GM15510 (cell line): ENCODE results near the gene AIFM1.
A peak's percentile ranks its signal among the peaks of the same experiment; 100 is the strongest.

Source experiments
- POLR2A ChIP-seq: IDR thresholded peaks from 3 replicates; pipeline ENCODE4 v1.6.1; 2011; ENCODE audit warnings: borderline replicate concordance; ENCODE audit not compliant: insufficient read length; ENCODE audit errors: extremely low read depth

AIFM1 gene

GRCh38 chrX:130174937-130175336, 9.3 kb upstream of the AIFM1 start:
- no peak for TF ChIP-seq POLR2A

DNA sequence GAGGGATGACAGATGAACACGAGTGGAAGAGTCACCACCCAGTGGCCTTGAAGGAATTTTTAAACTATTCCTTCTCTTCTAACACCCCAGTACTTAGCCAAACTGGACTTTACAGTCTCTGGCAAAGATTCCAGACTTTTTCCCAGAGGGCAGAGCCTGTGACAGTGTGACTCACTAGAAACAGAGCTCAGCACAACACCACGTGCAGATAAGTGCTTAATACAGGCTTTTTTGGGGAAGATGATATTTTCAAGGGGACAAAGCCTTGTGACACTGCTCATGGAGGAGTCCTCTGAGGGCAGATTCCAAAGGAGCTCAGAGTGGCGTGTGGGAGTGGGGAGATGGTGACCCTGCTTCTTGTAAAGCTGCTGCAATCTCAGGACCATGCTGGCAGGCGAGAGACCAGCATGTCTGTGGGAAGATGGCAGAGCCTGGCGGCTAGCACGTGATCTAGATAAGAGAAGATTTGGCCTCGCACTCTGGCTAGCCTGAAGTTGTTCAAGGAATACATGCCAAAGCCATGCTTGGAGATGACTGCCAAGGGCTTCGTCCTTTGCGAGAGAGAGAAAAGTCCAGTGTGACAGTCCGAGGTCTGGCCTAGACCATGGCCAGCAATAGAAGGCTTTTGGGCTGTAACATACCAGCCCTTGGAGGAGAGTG, 8.5 kb upstream of the AIFM1 start:
- TF ChIP-seq POLR2A: no peak

GRCh38 chrX:130173190-130173895, 7.7 kb upstream of the AIFM1 start:
- peak; percentile 47 for TF ChIP-seq POLR2A

DNA sequence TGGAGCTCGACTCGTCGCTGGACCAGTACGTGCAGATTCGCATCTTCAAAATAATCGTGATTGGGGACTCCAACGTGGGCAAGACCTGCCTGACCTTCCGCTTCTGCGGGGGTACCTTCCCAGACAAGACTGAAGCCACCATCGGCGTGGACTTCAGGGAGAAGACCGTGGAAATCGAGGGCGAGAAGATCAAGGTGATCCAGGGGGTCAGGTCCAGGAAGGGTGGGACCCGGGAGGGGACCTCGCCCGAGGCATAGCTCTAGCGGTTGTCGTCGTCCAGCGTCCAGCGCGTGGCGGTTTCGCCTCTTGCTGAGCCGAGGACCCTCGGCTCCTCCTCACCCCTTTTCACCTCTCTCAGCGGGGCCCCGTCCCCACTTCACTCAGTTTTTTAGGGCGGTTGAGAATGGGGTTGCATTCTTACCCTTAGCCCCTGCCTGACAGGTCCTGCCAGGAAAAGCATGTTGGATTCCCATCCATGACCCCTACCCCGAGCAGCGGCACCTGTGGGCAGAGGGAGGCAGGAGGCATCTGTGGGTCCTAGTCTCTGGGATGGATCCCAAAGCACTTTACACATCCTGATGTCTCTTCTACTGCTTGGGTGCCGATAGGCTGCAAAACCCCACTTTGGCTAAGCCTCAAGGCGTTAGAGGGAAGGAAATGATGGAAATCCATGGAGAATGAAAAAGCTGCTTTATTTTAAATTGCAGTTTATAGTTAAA, 6.6 kb upstream of the AIFM1 start:
- TF ChIP-seq POLR2A: no peak

DNA sequence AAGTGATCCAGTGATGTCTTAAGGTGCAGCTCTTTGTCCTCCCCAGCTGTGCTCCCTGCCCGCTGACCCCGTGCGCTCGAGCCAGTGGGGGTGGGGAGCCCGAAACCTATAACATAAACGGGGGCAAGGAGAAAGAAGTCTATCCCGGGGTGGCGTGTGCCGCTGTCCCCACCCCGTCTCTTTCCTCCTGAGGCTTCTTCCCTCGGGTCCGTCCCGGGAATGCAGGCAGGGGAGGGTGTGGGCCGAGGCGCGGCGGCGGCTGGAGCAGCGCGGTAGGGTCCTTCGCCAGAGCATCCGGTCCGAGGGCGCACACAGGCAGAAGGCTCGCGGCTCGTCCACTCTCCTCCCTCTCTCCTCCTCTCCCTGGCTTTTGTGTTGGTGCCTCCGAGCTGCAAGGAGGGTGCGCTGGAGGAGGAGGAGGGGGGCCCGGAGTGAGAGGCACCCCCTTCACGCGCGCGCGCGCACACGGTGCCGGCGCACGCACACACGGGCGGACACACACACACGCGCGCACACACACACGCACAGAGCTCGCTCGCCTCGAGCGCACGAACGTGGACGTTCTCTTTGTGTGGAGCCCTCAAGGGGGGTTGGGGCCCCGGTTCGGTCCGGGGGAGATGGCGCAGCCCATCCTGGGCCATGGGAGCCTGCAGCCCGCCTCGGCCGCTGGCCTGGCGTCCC, 5.9 kb upstream of the AIFM1 start, which contains the start of gene RAB33A:
Gene RAB33A (plus strand): TSS at position 517 of the 681 bp plus-strand sequence. CDS start 101 bp downstream, at position 618.
- peak; percentile 27 for TF ChIP-seq POLR2A

- peak; percentile 64 for TF ChIP-seq POLR2A
These were observed 5.3 kb upstream of the AIFM1 start for GRCh38 chrX:130170752-130171445.

DNA sequence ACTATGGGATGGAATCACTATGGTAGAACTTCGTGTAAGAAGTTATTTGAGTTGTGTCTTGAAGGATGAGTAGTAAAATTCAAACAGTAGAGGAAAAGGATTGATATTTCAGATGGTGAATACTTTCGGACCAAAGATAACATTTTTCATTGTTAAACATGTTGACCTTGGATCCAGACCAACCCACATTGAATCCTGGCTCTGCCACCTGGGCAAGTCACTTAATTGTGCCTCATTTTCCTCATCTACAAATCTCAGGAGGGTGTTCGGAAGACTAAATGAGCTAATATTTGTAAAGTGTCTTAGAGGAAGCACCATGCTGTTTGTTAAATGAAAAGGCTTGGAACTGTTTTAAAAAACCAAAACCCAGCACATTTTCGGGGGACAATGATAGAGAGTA, 1.4 kb upstream of the AIFM1 start:
- TF ChIP-seq POLR2A: no peak

DNA sequence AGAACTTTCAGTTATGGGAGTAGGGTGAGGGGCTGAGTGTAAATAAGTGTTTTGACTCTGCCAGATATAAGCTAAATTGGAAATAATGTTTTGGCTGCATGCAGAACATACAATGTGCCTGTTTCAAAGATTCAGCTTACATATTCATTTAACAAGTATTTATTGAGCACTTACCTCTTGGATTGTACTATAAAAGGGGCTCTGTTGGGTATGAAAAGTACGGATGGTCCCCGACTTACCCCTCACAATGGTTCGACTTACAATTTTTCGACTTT, 799 bp upstream of the AIFM1 start:
- no peak for TF ChIP-seq POLR2A

GRCh38 chrX:130165181-130165702, 399 bp downstream of the AIFM1 start:
- no peak for TF ChIP-seq POLR2A

GRCh38 chrX:130163398-130163797, 2.2 kb downstream of the AIFM1 start:
- no peak for TF ChIP-seq POLR2A

DNA sequence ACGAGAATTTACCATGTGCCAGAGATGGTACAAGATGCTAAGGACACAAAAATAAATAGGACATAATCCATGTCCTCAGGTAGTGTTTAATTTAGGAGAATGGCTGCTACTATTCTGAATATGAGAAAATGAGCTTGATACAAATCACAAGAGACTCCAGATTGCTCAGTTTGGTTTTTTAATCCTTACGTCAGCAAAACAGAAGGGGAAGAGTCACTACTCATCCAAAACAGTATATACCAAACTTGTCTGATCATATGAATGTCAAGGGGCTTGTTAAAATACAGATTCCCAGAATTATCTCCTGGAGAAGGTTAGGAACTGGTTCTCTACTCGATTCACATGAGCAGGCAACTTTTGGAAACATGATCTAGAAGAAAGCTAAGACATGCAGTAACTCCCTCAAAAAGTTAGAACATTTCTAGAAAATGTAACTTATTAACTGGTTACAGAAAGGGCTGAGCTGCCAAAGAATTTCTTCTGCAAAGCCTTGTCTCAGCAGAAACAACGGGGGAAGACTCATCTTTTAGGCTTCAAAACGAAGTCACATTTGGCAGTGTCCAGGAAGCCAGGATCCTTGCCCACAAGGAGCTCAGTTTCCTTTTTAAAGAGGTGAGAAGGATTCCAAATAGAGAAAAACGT, 3.4 kb downstream of the AIFM1 start:
- TF ChIP-seq POLR2A: no peak

DNA sequence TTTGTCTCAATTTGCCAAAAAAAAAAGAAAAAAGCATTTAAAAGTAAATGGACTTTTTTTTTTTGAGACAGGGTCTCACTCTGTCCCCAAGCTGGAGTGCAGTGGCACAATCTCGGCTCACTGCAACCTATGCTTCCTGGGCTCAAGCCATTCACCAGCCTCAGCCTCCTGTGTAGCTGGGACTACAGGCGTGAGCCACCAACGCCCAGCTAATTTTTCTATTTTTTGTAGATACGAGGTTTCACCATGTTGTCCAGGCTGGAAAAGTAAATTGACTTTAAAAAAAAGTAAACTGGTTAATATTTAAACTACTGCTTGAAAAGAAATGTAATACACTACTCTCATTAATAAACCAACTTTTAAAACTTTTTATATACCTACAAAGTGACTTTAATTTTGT, 5.9 kb downstream of the AIFM1 start:
- TF ChIP-seq POLR2A: no peak

- TF ChIP-seq POLR2A: no peak
These were observed 7.3 kb downstream of the AIFM1 start for GRCh38 chrX:130158311-130158710.

DNA sequence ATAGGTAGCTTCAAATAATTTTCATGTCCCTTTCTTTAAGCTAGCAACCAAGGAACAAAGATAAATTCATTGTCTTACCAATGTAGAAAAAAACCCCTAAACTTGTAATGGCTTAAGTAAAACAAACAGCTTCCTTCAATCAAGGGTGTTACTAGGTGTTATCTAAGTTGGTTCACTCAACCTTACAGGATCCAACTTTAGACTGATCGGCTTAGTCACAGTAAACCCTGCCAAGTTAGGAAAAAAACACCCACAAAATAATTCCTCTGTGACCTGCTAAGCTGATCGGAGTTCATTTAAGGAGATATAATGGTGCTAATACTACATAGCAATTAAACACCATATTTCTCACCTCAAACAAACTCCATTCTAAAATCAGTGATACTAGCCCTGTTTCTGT, 10.1 kb downstream of the AIFM1 start:
- TF ChIP-seq POLR2A: no peak
